RPMI7951 (cell line): Measurements from ENCODE around the gene PTPN9. TPM values are rescaled to one million over a fixed set of nuclear protein-coding genes. Genes with fewer than 3 reads are reported as not detected.
"Not testable (repeated sequence)": the region's sequence is repeated elsewhere in the genome, so short reads cannot be mapped to it uniquely, and the experiment has no call there.

ENCODE experiments used
- DNase-seq: peaks from one replicate; pipeline ENCODE4 v3.0.0-alpha.2; 2012; ENCODE audit warnings: low read depth
- total RNA-seq: library from RNA; depleted of rRNA; stranded (reverse); fragments of >200 nt; shearing (Covaris generic); gene quantifications from 2 replicates; pipeline ENCODE4 v1.2.3, GENCODE V29; 2014

PTPN9 gene
- total RNA-seq, 1 experiment from 2014 or later = 27.8 TPM

DNA sequence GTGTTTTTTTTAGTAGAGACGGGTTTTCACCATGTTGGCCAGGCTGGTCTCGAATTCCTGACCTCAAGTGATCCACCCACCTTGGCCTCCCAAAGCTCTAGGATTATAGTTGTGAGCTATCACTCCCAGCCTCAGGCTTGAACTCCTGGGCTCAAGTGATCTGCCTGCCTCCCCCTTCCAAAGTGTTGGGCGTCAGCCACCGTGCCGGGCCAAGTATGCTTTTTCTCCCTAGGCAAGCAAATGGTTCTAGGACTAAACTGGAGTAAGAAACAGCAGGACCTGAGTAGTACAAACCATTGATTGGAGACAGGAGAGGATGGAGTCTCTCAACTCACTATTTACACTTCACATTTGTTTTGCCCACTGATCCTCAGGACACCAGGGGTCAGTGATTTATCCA is 4.6 kb upstream of the PTPN9 start:
- DNase-seq = no peak

DNA sequence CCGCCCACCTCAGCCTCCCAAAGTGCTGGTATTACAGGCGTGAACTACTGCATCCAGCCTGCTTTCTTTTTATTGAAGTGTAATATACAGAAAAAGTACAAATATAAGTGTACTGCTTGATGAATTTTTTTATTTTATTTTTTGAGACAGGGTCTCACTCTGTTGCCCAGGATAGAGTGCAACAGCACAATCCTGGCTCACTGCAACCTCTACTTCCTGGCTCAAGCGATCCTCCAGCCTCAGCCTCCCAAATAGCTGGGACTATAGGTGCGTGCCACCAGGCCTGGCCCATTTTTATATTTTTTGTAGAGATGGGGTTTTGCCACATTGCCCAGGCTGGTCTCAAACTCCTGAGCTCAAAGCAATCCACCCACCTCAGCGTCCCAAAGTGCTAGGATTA is 3.8 kb upstream of the PTPN9 start:
- not testable (repeated sequence) for DNase-seq

DNA sequence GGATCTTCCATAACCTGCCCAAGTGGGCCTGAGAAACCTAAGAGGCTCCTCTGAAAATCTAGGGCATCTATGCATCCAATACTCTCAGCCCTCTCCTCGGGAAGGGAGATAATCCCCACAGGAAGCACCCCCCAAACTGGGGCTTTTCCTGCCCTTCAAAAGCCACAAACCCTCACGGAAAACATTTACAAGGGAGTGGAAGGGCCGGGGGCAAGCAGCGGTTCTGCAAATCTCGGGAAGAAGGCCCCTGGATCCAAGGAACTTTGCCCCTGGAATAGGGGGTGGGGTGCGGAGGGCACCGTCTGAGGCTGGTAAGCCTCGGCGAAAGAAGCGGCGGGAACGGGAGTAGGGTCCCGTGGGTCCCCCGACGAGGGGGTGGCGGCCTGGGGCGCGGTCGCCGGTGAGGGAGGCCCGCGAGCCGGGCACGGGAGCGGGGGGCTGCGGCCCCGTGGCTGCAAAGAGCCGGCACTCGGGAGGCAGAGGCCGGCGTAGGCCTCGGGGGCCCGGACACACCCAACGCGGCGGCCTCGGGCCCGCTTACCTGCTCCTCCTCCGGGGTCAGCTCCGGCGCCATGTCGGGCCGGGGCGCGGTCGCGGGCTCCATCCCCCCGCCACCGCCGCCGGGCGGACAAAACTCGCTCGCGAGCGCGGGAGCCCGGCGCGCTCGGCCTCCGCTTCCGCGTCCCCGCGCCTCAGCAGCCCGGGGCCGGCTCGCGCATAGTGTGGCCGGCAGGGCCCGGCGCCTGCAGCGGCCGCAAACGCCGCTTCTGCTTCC is 755 bp downstream of the PTPN9 start:
- DNase-seq = peak; percentile 18

DNA sequence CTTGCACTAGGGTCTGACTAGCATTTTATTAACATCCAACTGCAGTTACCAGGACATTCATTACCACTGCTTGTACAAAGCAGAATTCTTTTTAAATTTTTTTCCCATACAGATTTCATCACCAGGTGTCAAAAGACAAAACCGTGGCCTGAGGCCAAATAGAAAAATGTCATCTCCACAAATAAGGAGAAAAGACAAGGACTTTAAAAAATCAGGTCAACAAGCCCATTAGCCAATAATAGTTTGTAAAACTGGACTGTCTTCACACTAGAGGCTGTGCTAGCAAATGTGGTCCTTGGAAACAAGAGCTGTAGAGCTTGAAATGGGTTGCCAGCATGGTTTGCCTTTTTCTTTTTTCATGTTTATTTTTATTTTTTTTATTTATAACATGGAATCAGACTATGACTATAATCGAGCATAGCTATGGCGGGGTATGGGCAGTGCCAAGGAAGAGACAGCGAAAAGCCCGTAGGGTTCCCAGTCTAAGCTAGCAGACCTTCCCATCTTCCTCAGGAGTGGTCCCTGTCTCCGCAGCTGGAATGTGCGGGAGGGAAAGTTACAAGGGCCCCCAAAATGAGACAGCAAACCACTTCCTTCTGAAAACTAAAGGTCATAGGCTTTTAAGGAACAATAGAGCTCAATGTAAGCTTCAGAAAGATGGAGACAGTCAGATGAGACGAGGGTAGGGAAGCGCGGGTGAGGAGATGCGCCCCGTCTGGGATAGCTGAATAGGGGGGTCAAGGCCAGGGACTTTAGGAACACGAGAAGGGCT is 1.5 kb downstream of the PTPN9 start:
- DNase-seq = peak; percentile 23

DNA sequence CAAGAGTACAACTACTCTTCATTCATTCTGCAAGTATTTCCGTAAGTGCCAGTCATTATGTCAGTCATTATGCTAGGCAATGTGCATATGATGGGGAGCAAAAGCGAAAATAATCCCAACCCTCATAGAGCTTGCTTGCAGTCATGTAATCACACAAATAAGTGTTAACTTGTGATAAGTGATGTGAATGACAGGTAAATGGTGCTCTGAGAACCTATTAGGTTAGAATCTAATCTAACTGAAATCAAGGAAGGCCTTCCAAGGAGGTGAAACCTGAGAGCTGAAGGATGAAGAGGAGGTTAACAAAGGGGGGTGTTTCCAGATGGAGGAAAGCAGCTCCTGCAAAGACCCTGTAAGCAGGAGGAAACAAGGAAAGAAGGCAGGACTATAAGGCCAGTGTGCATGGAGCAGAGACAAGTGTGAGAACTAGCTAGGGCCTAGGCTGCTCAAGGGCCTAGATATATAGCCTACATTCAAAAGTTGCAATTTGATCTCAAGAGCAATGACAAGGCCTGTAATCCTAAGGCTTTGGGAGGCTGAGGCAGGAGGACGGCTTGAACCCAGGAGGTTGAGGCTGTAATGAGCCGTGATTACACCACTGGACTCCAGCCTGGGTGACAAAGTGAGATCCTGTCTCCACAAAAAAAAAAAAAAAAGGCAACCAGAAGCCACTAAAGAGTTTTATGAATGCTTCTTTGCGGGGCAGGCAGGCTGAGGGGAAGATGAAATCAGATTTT is 5.3 kb downstream of the PTPN9 start:
- DNase-seq = no peak

DNA sequence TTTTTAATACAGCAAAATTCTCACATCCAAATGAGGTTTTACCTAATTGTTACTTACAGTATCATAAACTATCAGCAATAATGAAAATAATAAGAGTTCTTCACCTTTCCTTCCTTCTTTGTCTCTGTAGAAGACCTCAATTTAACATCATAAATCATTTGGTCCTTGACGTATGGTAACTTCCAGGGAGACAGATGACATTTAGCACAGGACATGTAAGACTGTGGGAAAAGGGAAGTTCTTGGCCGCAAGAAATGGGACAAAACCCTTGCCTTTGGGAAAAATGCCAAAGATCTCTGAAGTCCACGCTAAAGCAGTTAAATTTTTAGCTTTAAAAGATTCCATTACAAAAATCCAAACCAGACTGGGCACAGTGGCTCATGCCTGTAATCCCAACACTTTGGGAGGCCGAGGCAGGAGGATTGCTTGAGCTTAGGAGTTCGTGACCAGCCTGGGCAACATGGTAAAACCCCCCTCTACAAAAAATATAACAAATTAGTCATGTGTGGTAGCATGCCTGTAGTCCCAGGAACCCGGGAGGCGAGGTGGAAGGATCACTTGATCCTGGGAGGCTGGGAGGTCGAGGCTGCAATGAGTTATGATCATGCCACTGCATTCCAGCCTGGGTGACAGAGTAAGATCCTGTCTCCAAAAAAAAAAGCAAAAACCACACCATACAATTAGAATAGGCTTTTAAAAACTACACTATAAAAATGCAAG is 8.8 kb downstream of the PTPN9 start:
- no peak for DNase-seq

DNA sequence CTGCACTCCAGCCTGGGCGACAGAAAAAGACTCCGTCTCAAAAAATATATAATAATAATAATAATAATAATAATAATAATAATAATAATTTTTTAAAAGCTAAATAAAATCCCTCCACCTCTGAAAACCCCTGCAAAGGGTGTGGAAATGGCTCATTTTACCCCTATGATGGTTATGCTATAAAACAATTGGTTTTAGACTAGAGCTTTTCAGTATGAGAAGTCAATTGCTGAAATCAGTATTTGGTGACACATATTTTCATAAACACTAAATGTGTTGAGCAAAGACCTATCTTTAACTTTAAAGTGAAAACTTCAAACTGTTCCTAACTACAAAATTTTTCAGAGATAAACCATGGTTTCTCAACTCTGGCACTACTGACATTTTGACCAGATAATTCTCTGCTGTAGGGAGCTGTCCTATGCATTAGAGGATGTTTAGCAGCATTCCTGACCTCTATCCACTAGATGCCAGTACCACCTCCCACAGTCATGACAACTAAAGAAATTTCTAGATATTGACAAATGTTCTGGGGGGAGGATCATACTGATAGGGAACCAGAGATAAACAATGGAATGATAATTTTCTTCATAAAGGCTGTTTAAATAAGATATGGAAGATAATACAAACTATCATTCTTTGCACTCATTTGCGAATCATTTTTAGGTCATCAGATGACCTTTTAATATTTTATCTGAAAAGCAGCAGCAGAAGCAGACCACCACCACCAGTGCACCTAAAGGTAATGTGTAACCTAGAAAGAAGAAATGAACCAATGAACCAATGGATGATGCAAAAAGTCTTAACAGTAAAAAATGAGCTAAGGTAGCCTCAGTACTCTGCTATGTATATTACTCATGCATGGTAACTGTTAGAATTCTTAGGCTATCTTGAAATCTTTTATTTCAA is 13.8 kb downstream of the PTPN9 start:
- DNase-seq = no peak

DNA sequence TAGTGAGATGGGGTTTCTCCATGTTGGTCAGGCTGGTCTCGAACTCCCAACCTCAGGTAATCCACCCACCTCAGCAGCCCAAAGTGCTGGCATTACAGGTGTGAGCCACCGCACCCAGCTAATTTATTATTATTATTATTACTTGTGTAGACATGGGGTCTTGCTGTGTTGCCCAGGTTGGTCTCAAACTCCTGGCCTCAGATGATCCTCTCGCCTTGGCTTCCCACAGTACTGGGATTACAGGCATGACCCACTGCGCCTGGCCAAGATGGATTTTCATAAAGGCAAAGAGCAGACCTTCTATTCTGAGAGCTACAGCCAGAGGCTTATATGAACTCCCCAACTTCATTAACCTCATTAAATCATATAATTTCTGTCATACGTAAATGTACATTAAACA is 17.2 kb downstream of the PTPN9 start:
- DNase-seq = no peak

DNA sequence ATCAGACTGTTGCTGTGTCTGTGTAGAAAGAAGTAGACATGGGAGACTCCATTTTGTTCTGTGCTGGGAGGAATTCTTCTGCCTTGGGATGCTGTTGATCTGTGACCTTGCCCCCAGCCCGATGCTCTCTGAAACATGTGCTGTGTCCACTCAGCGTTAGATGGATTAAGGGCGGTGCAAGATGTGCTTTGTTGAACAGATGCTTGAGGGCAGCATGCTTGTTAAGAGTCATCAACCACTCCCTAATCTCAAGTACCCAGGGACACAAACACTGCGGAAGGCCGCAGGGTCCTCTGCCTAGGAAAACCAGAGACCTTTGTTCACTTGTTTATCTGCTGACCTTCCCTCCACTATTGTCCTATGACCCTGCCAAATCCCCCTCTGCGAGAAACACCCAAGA is 19.8 kb downstream of the PTPN9 start:
- DNase-seq = peak; percentile 26

DNA sequence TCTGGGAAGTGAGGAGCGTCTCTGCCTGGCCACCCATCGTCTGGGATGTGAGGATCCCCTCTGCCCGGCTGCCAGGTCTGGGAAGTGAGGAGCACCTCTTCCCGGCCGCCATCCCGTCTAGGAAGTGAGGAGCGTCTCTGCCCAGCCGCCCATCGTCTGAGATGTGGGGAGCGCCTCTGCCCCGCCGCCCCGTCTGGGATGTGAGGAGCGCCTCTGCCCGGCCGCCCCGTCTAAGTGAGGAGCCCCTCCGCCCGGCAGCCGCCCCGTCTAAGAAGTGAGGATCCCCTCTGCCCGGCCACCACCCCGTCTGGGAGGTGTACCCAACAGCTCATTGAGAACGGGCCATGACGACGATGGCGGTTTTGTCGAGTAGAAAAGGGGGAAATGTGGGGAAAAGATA is 20.2 kb downstream of the PTPN9 start:
- DNase-seq = not testable (repeated sequence)

DNA sequence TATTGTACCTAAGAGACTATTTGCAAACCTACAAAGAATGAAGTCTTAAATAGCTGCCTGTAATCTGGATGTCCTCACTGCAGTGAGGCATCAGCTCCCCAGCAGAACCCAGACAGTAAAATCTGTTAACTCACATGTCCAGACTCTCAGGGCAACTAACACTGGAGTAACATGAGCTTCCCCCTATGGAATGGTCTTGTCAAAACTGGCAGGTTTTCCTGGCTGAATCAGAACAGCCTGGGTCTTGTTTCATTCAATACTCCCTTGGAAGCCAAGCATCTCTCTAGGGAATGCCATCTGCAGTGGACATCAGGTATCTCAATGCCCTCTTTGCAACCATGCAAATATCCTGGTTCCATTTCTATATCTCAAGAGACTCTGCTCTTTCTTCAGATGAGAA is 24.4 kb downstream of the PTPN9 start:
- no peak for DNase-seq

DNA sequence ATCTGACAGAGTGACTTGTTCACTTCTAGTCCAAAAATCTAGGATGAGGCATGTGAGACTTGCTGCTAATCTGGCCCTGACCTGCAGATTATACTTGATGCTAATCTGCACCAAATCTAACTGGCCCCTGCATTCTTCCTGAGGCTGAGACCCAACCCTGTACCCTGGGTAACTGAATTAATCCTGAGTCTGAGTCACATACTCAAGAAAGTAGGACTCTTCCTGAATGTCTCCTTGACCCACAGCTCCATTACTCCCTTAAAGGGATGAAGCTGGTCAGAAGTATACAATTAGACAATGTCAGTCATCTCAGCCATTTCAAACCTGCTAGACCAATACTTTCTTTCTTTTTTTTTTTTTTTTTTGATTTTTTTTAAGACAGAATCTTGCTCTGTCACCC is 25.5 kb downstream of the PTPN9 start:
- no peak for DNase-seq

DNA sequence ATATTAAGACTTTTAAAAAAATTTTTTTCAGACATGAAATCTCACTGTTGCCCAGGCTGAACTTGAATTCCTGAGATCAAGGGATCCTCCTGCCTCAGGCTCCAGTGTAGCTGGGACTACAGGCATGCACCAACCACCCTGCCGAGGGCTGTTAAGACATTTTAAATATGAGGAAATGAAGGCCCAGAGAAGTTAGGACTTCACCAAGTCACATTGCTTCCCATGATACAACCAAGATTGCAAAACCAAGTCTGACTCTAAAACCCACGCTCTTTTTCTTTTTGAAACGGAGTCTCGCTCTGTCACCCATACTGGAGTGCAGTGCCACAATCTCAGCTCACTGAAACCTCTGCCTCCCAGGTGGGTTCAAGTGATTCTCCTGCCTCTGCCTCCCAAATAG is 28.0 kb downstream of the PTPN9 start:
- no peak for DNase-seq

DNA sequence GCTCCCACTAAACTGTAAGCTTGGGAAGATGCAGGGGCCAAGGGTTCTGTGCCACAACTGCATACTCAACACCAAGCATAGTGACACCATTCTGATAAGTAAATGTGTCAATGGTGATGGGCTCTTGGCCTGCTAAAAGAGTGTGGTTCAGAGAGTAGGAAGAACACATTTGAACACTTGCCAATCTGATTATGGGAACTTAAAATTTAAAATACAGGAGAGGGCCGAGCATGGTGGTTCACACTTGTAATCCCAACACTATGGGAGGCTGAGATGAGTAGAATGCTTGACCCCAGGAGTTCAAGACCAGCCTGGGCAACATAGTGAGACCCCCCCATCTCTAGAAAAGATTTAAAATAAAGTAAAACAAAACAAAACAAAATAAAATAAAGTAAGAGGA is 34.1 kb downstream of the PTPN9 start:
- DNase-seq = no peak

DNA sequence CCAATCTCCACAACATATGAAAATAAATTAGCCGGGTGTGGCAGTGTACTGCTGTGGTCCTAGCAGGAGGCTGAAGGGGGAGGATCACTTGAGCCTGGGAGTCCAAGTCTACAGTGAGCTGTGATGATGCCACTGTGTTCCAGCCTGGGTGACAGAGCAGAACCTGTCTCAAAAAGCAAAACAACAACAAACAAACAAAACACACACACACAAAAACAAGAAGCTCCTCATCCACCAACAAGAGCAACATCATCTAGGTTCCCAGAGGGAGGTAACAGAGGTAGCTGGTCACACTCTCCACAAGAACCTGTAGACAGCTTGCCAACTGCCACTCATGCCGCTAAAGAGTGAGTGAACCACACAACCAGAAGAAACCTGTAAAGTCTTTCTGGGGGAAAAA is 34.8 kb downstream of the PTPN9 start:
- no peak for DNase-seq

DNA sequence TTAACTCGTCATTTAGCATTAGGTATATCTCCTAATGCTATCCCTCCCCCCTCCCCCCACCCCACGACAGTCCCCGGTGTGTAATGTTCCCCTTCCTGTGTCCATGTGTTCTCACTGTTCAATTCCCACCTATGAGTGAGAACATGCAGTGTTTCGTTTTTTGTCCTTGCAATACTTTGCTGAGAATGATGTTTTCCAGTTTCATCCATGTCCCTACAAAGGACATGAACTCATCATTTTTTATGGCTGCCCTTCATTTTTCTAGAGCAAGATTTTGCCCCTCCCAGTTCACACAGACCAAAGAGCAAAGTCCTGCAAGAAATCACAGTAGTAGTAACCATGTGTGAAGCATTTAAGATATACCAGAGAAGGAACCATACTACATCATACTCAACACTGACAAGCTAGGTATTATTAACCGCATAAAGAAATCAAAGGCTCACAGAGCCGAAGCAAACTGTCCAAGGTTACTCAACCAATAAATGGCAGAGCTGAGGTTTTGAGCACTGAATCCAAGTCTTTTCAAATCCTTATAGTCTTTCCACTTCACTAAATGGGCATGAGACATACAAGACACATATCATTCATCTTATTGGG is 36.1 kb downstream of the PTPN9 start:
- not testable (repeated sequence) for DNase-seq

DNA sequence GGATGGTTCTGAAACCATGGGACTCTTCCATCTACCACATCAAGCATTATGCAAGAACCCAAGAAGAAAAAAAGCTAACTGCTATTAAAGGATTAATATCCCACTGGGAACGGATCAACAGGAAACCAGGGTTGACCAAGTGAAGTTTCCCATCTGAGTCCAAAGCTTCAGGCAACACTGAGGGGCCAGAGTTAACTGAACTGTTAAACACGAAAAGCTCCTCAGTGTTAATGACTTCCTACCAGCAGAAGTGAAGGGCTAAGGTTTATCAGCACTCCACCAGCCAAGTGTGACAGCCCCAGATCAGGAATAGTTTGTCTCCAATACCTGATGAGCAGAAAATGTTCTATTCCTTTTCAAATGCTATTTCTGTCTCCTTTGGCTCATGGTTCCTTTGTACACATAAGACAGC is 36.7 kb downstream of the PTPN9 start:
- DNase-seq = no peak

DNA sequence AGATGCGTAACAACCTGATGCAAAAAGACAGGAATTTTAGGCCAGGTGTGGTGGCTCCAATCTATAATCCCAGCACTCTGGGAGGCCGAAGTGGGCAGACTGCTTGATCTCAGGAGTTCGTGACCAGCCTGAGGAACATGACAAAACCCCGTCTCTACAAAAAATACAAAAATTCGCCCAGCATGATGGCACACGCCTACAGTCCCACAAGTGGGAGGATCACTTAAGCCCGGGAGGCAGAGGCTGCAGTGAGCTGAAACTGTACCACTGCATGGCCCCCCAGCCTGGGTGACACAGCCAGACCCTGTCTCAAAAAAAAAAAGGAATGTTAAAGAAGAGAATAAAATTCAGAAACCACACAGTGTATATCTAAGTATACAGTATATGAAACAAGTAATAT is 40.7 kb downstream of the PTPN9 start:
- no peak for DNase-seq

DNA sequence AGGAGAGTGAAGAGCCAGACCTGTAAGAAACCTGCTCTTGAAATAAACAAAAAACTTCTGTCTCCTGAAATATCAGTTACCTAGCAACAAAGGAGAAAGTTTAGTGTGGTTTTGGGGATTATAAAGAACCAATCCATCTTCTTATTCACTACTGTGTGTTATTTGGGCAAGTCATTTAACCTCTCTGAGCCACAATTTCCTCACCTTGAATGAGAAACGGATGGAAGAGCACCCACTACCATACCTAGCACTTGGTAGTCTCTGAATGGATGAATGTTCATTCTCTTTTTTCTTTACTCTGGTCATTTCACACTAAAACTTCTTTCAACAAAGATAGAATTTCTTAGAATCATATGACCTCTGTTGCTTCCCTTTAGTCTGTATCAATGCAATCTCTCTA is 45.2 kb downstream of the PTPN9 start:
- DNase-seq = no peak

DNA sequence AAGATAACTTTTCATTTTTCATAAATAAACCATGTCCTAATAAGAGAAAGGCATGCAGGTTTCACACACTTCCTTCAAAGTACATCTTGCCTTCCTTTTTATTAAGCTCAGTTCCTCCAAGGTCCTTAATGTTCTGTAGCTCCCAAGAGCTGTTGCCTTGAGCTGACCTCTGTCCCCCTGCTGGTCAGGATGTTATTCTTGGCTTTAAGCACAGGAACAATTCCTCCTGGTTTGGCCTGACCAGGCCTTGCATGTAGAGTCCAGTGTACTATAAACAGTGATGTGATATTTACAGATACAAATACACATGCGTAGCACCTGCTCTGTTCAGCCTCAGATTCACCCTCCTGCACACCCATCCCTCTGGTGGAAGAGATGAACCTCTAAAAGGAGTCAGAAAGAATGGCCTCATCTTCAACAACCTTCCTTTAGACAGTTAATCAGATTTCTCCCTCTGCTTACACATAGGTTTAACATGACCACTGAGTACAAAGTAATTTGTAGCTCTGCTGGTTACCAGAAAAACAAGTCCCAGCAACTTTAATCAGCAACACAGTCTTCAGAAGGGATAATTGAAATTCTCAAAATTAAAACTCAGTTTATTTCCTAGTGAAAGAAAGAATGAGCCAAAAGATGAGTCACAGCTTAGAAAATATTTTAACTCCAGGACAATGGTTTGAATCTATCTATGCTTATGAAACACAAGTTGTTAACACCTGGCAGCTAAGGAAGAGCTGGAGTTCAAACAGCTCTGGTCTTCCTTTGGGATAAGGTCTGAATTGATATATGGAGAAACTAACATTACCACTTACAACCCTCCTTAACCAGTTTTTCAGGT is 46.5 kb downstream of the PTPN9 start:
- DNase-seq = peak; percentile 66
